HepG2 (cell line): Measurements from ENCODE around the gene NFATC2.

Source experiments
- GLI4 ChIP-seq: sonication (generic); formaldehyde crosslinking; IDR thresholded peaks from 2 replicates; pipeline ENCODE4 v1.5.1; 2020; ENCODE audit warnings: missing genetic modification reagents, mild to moderate bottlenecking, moderate library complexity, borderline replicate concordance
- POLR2A ChIP-seq, 2 experiments: IDR thresholded peaks; 2 replicates each; pipeline ENCODE4 v1.6.1; 2011; ENCODE audit warnings: low read depth in 2 of 2, low read length in 2 of 2, mild to moderate bottlenecking in 1 of 2, moderate library complexity in 1 of 2; ENCODE audit not compliant: insufficient read depth in 1 of 2
- RFX5 ChIP-seq: IDR thresholded peaks from 2 replicates; pipeline ENCODE4 v1.6.1; 2011; ENCODE audit warnings: low read depth, low read length, improper control_type of control experiment
- THYN1 ChIP-seq: sonication (generic); formaldehyde crosslinking; IDR thresholded peaks from 2 replicates; pipeline ENCODE4 v1.8.1; 2023; ENCODE audit warnings: low read depth, mild to moderate bottlenecking, moderate library complexity, missing genetic modification reagents, borderline replicate concordance
- ZNF34 ChIP-seq: sonication (generic); formaldehyde crosslinking; IDR thresholded peaks from 2 replicates; pipeline ENCODE4 v1.4.0; 2020; ENCODE audit warnings: mild to moderate bottlenecking, missing genetic modification reagents, borderline replicate concordance
- ZNF564 ChIP-seq: sonication (generic); formaldehyde crosslinking; IDR thresholded peaks from 2 replicates; pipeline ENCODE4 v1.8.1; 2023; ENCODE audit warnings: mild to moderate bottlenecking, missing genetic modification reagents
- ZNF572 ChIP-seq: sonication (generic); formaldehyde crosslinking; IDR thresholded peaks from 2 replicates; pipeline ENCODE4 v1.5.1; 2020; ENCODE audit warnings: mild to moderate bottlenecking, missing genetic modification reagents
- TF ChIP-seq, protein P1 (sequence below): sonication (generic); formaldehyde crosslinking; IDR thresholded peaks from 2 replicates; pipeline ENCODE4 v1.5.0; 2020; ENCODE audit warnings: mild to moderate bottlenecking, missing genetic modification reagents, moderate library complexity

DNA sequence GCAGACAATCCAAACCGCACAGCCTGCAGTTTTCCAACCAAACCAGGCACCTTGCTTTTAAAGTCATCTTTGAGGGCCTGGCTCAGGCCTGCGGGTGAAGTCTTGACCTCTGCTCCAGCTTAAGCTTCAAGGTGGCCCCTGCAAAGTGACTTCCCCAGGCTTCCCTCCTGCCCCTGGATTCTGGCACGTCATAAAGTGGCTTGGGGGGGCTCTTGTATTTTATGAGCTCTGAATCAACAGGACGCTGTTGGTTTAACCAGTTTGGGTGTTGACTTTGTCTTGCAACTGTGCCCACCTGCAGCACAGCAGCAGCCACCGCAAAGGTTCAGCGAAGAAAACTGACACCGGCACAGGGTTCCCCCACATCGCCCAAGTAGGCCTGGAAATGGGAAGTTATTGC lies 81.2 kb downstream of the NFATC2 start:
- TF ChIP-seq POLR2A (IDR thresholded peaks at IDR 0.05; ENCODE audit: insufficient read depth in 1 of 2, low read depth in 2 of 2, low read length in 2 of 2) (no peak), ZNF34 (CRISPR knock-in tag) (no peak), THYN1 (CRISPR knock-in tag) (no peak), GLI4 (CRISPR knock-in tag) (no peak), ZNF572 (no peak), RFX5 (no peak), ZNF564 (CRISPR knock-in tag) (no peak)
- TF ChIP-seq, protein P1, sequence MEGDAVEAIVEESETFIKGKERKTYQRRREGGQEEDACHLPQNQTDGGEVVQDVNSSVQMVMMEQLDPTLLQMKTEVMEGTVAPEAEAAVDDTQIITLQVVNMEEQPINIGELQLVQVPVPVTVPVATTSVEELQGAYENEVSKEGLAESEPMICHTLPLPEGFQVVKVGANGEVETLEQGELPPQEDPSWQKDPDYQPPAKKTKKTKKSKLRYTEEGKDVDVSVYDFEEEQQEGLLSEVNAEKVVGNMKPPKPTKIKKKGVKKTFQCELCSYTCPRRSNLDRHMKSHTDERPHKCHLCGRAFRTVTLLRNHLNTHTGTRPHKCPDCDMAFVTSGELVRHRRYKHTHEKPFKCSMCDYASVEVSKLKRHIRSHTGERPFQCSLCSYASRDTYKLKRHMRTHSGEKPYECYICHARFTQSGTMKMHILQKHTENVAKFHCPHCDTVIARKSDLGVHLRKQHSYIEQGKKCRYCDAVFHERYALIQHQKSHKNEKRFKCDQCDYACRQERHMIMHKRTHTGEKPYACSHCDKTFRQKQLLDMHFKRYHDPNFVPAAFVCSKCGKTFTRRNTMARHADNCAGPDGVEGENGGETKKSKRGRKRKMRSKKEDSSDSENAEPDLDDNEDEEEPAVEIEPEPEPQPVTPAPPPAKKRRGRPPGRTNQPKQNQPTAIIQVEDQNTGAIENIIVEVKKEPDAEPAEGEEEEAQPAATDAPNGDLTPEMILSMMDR, result no peak
